Fibroblast of lung (primary cell): ENCODE results near the gene TRPM3.

Source experiments
- EZH2 ChIP-seq: IDR thresholded peaks from 2 replicates; pipeline ENCODE4 v1.5.1; 2012; ENCODE audit warnings: low read length, control low read depth, mild to moderate bottlenecking; ENCODE audit errors: missing control alignments
- TF ChIP-seq, protein P1 (sequence below), 2 donors: IDR thresholded peaks in 1 of 2; conservative IDR thresholded peaks in 1 of 2; 1 replicate in 1 of 2; 2 replicates in 1 of 2; pipeline ENCODE4 v1.5.1; 2011 to 2012; ENCODE audit warnings: low read length in 2 of 2, control low read depth in 1 of 2, inconsistent platforms in 1 of 2, low read depth in 1 of 2, mild to moderate bottlenecking in 1 of 2

- TF ChIP-seq, protein P1, sequence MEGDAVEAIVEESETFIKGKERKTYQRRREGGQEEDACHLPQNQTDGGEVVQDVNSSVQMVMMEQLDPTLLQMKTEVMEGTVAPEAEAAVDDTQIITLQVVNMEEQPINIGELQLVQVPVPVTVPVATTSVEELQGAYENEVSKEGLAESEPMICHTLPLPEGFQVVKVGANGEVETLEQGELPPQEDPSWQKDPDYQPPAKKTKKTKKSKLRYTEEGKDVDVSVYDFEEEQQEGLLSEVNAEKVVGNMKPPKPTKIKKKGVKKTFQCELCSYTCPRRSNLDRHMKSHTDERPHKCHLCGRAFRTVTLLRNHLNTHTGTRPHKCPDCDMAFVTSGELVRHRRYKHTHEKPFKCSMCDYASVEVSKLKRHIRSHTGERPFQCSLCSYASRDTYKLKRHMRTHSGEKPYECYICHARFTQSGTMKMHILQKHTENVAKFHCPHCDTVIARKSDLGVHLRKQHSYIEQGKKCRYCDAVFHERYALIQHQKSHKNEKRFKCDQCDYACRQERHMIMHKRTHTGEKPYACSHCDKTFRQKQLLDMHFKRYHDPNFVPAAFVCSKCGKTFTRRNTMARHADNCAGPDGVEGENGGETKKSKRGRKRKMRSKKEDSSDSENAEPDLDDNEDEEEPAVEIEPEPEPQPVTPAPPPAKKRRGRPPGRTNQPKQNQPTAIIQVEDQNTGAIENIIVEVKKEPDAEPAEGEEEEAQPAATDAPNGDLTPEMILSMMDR (conservative IDR thresholded peaks at IDR 0.05 in 1 of 2, IDR thresholded peaks at IDR 0.05 in 1 of 2; ENCODE audit: low read depth in 1 of 2, low read length in 2 of 2): no peak
- no peak for TF ChIP-seq EZH2
Observed at GRCh38 chr9:71025201-71025600, 96.2 kb downstream of the TRPM3 start.
